SK-N-MC (cell line): ENCODE results near the gene PEPD.

Experiments
- DNase-seq: peaks from one replicate; pipeline ENCODE4 v3.0.0-alpha.2; 2011; ENCODE audit warnings: low read depth, low spot score
- H3K27ac ChIP-seq: fragments of 200-600 bp; sonication (generic); 2 replicates; pipeline ENCODE4 v1.5.1; 2016; ENCODE audit warnings: mixed run types
- H3K36me3 ChIP-seq: fragments of 200-600 bp; sonication (generic); 2 replicates; pipeline ENCODE4 v1.6.1; 2017; ENCODE audit warnings: antibody characterized with exemption, low read length, mixed read lengths; ENCODE audit not compliant: insufficient read depth
- H3K4me3 ChIP-seq: fragments of 200-600 bp; sonication (generic); 2 replicates; pipeline ENCODE4 v1.5.1; 2016
- H3K9ac ChIP-seq: fragments of 200-600 bp; sonication (generic); 2 replicates; pipeline ENCODE4 v1.8.0; 2017; ENCODE audit warnings: mixed run types, mixed read lengths; ENCODE audit not compliant: insufficient read length
- H3K9me3 ChIP-seq: fragments of 200-600 bp; sonication (generic); 2 replicates; pipeline ENCODE4 v1.6.1; 2017; ENCODE audit warnings: low read depth, mild to moderate bottlenecking, antibody characterized with exemption, low read length, moderate library complexity, mixed read lengths
- EZH2 ChIP-seq: fragments of 200-600 bp; sonication (generic); IDR thresholded peaks from one replicate; pipeline ENCODE4 v1.6.1; 2017; ENCODE audit warnings: antibody characterized with exemption
- FOXP2 ChIP-seq: optimal IDR thresholded peaks from 2 replicates; pipeline ENCODE3; 2011; ENCODE audit warnings: mild to moderate bottlenecking, moderate library complexity; ENCODE audit not compliant: insufficient read depth; ENCODE audit errors: extremely low read length, control extremely low read depth
- POLR2AphosphoS5 ChIP-seq: IDR thresholded peaks from 2 replicates; pipeline ENCODE4 v1.6.1; 2012; ENCODE audit warnings: mild to moderate bottlenecking, low read depth, low read length, borderline replicate concordance

PEPD gene

DNA sequence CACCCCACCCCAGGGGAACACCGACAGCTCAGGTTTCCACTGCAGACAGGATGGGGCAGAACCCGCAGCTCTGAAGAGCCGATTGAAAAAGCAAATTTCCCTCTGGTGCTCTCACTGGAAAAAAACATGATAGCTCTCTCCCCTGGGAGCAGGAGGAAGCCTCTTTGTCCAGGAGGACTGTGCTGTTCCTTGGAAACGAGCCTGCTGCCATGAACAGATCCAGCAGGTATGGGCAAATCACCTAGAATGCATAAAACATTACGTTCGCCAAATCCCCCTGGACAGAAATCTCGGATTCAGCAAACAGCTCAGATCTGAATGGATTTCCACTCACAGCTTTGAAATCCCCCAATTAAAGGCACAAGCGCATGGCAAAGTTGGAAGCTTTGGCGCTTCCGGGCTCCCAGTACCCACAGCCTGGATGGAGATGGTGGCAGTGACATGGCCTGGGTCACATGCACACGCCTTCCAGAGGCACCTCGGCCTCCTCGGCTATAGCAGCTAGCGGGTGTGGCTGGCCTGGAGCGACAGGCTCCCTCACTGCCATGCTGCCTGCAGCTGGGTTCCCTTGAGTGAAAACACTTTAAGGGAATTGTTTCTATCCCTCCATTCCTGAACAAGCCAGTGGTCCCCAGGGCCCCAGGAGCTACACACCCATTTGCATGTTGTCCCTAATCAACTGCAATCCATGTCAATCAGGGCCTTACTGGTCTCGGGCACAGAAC lies 89.0 kb downstream of the PEPD start:
- Histone ChIP-seq H3K9ac (no peak overlapping the region), H3K27ac (no peak overlapping the region), H3K36me3 (no peaks in the 10 kb centered on the region), H3K9me3 (no peaks in the 10 kb centered on the region), H3K4me3 (no peak overlapping the region)
- no peak for DNase-seq
- TF ChIP-seq EZH2: no peak
- no peak for TF ChIP-seq POLR2AphosphoS5
- no peak for TF ChIP-seq FOXP2

DNA sequence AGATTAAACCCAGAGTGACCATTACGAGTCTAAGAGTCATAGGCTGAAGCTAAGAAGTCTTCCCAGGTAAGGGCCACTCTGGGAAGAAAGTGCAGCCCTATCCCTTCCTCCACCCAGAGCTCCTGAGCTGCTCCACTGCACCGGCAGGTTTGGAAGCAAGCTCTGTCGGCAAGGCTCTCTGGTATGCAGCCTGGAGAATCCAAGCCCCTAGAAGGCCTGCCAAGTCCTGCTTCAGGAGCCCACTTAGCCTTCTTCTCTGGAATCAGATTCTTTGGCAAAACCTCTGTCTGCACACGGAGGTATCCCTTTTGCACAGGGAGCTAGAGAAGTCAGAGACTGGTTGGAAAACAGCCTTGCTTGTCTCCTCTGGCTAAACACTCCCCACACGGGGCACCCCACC lies 89.6 kb downstream of the PEPD start:
- no peak for DNase-seq
- no peaks in the 10 kb centered on the region for H3K36me3 ChIP-seq
- H3K9me3 ChIP-seq: no peaks in the 10 kb centered on the region
- H3K27ac ChIP-seq: no peak overlapping the region
- TF ChIP-seq FOXP2 (no peak), EZH2 (no peak), POLR2AphosphoS5 (no peak)
- no peak overlapping the region for H3K4me3 ChIP-seq
- no peak overlapping the region for H3K9ac ChIP-seq

DNA sequence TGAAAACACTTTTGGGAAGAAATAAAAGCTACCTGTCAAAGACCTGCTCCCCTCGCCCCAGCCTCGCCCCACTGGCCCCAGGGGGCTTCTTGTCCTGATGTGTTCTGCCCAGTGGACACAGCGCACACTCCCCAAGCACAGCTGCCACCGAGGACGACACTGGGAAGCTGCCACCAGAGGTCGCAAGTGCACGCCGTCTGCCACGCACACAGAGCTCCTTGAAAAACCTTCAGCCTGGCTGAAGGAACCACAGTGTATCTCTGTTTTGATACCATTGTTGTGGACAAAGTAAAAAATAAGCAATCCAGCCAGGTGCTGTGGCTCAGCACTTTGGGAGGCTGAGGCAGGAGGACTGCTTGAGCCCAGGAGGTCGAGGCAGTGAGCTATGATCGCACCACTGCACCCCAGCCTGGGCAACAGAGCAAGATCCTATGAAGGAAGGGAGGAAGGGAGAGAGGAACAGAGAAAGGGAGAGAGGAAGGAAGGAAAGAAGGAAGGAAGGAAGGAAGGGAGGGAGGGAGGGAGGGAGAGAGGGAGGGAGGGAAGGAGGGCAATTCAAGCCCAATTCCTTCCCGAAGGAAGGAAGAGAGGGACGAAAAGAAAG lies 90.8 kb downstream of the PEPD start:
- TF ChIP-seq POLR2AphosphoS5 (no peak), FOXP2 (no peak), EZH2 (no peak)
- no peaks in the 10 kb centered on the region for H3K36me3 ChIP-seq
- no peak overlapping the region for H3K9ac ChIP-seq
- no peak for DNase-seq
- H3K4me3 ChIP-seq: no peak overlapping the region
- no peaks in the 10 kb centered on the region for H3K9me3 ChIP-seq
- no peak overlapping the region for H3K27ac ChIP-seq

DNA sequence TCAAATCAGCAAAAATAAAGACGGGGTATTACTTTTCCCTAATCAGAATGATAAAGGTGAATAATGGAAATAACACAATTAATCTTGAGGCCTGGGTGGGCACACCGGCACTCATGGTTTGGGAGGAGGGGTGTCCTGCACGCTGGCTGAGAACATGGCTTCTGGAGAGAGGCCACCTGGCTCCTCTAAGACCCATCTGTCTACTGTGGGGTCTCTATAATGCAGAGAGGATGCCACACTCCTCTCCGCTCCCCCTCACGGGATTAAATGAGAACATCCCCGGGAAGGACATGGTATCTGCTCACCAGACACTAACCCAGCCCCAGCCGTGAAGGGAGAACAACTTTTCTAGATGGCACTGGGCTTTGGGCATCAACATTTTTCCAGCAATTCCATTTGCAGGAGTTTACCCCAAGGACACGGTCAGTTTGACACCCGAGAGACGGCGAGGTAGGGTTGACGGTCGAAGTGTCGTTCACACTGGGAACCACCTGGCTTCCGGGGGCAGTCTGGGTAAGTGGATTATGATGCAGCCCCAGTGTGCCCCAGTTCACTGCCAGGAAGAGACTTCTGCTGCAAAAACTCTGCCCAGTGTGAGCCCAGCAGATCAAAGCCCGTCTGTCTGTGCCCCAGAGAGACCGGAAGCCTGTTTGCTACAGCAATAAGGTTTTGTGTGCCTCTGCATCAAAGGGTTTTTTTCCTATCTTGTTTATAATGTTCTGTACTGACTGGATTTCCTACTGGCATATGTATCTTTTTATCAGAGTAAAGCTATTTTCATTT lies 91.5 kb downstream of the PEPD start:
- DNase-seq: no peak
- Histone ChIP-seq H3K9me3 (no peaks in the 10 kb centered on the region), H3K27ac (no peak overlapping the region), H3K36me3 (no peaks in the 10 kb centered on the region), H3K4me3 (no peak overlapping the region), H3K9ac (no peak overlapping the region)
- TF ChIP-seq FOXP2 (no peak), POLR2AphosphoS5 (no peak), EZH2 (no peak)

DNA sequence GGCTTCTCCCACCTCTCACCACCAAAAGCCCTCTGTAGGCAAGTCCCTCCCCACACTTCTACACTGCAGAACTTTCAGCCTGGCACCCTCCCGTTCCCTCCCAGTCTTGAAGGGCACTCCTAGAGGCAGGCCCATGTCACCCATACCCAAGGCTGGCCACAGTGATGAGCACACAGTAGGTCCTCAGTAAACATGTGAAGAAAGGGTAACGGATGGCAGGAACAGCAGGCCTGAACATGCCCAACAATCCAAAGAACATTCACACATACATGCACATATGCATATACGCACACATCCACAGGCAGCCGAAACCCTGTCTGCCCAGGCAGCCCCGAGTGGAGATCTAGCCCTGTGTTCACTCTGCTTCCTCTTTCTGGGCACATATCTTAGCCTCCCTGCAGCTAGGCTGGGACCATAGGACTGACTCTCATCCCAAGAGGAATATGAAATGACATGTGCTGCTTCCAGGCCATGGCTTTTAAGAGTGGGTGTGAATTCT lies 92.9 kb downstream of the PEPD start:
- Histone ChIP-seq H3K9me3 (no peaks in the 10 kb centered on the region), H3K36me3 (no peaks in the 10 kb centered on the region), H3K27ac (no peak overlapping the region), H3K9ac (no peak overlapping the region), H3K4me3 (no peak overlapping the region)
- no peak for DNase-seq
- TF ChIP-seq FOXP2: no peak
- TF ChIP-seq POLR2AphosphoS5: no peak
- TF ChIP-seq EZH2: no peak

DNA sequence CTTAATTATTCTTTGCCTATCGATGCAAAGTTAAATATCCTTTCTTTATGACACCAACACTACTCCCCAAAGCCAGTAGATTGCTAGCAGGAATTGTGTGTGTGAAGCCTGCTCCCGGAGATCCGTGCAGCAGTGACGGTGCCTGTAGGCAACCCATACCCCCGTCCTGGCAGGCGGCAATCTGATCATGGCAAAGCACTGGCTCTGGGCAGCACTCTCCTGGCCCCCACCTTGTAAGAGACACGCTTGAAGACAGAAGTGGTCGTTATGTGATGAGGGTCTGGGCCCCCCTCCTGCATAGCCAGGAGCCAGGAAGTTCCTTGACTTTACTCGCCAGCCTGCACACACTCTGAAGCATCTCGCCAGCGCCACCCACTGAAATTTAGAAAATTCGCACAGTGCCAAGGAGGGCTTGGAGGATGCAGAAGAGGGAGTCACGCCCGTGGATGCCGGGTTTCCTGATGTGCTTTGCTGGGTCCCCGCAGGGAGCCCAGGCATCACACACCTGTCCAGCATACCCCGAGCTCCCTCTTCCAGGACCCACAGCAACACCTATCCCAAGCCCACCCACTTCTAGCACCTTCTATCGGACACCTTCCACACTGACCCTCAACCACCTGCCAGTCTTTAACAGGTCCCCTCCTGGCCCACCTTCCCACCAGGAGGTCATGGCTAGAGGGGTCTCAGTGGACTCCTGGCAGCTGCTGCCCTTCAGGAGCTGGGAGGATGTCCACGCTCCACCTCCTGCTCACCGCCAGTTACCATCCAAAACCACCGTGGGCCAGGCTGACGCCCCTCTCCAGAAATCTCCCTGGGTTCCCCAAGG lies 93.6 kb downstream of the PEPD start:
- H3K9ac ChIP-seq: no peak overlapping the region
- TF ChIP-seq FOXP2: no peak
- no peak for TF ChIP-seq EZH2
- no peak for TF ChIP-seq POLR2AphosphoS5
- H3K36me3 ChIP-seq: no peaks in the 10 kb centered on the region
- no peak for DNase-seq
- H3K9me3 ChIP-seq: no peaks in the 10 kb centered on the region
- H3K27ac ChIP-seq: no peak overlapping the region
- no peak overlapping the region for H3K4me3 ChIP-seq

DNA sequence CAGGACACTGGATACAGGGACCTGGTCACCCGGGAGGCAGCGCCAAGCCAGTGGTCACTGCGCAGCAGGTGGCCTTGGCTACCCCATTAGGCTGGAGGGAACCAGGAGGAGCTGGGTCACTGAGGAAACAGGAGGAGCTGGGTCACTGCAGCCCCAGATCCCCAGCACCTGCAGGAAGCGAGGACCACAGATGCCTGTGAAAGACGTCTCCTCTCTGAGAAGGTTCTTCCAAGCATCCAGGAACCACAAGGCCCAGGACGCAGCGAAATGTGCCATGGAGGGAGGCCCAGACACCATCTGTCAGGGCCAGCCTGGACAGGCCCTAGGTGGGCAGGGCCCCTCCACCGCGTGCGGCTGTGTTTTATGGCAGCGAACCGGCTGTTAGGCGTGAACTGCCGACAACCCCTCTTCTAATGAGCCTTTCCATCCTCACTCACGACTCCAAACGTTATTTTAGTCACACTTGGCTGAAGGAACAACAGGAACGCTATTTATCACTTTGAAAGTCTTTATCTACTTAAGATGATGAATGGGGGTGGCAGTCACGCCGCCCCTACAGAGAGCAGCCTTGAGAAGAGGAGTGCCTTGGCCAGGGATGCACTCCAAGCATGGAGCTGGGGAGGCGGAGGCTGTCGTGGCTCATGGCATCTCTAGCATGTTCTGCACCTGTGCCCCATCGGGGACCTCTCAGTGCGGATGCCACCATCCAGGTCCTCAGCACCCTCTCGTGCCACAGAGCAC lies 94.8 kb downstream of the PEPD start:
- TF ChIP-seq EZH2 (no peak), FOXP2 (no peak), POLR2AphosphoS5 (no peak)
- Histone ChIP-seq H3K4me3 (no peak overlapping the region), H3K27ac (no peak overlapping the region), H3K9ac (no peak overlapping the region), H3K36me3 (no peaks in the 10 kb centered on the region), H3K9me3 (no peaks in the 10 kb centered on the region)
- DNase-seq: no peak

DNA sequence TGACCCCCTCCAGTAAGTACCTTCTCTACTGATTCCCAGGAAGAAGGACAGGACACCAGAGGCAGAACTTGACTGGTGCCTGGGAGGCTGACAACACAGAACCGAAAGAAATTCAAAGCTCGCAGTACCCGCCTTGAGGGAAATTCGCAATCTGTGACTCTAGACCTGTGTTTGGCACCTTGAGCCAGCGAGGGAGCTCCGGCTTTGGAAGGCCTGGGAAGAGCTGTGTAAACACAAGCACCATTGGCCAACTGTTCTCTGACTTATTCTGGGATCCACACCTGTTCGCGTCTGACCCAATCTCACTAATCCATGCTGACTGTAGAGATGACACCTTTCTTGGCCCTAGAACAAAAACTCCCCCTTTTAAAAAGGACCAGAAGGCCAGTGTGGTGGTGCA lies 97.4 kb downstream of the PEPD start:
- no peak for TF ChIP-seq POLR2AphosphoS5
- TF ChIP-seq EZH2: no peak
- TF ChIP-seq FOXP2: no peak
- Histone ChIP-seq H3K4me3 (no peak overlapping the region), H3K36me3 (no peaks in the 10 kb centered on the region), H3K9ac (no peak overlapping the region), H3K9me3 (no peaks in the 10 kb centered on the region), H3K27ac (no peak overlapping the region)
- no peak for DNase-seq
